OCI-LY1 (cell line): ENCODE results near the gene LRSAM1.

Experiments used
- CTCF ChIP-seq: fragments of 200-600 bp; sonication (generic), shearing (Covaris generic); IDR thresholded peaks from 2 replicates; pipeline ENCODE4 v1.5.1; 2017; ENCODE audit warnings: mild to moderate bottlenecking, antibody characterized with exemption, low read length, moderate library complexity, mixed read lengths
- EZH2 ChIP-seq: fragments of 200-600 bp; sonication (generic), shearing (Covaris generic); IDR thresholded peaks from 2 replicates; pipeline ENCODE4 v1.8.0; 2017; ENCODE audit warnings: borderline replicate concordance, mixed run types, mild to moderate bottlenecking, antibody characterized with exemption, low read length, moderate library complexity, mixed read lengths

GRCh38 chr9:127500399-127500798 lies 49.1 kb downstream of the LRSAM1 start:
- TF ChIP-seq CTCF (no peak), EZH2 (no peak)
